Cardiac septum (tissue), 1 donor: Measurements from ENCODE around the gene EFCAB5. TPM values are rescaled to one million over a fixed set of nuclear protein-coding genes. Genes with fewer than 3 reads are reported as not detected.
"Not testable (repeated sequence)": the region's sequence is repeated elsewhere in the genome, so short reads cannot be mapped to it uniquely, and the experiment has no call there.

Source experiments
- DNase-seq: peaks from one replicate; pipeline ENCODE4 v3.0.0-alpha.2; 2020; ENCODE audit warnings: low spot score
- intact Hi-C: fragments of 100-400 bp; cut with DNase I; formaldehyde crosslinking; loops from one replicate; pipeline ENCODE4 v1.14.0; 2022
- total RNA-seq: library from RNA; stranded (reverse); fragmentation: NEBNext Ultra II Directional; extraction: Animal tissue kit (Norgen Biotek cat#: 25700); gene quantifications from one replicate; pipeline ENCODE4 v1.2.1, GENCODE V29; 2021
- donor health status: DM: no; HTN: no; CAD: no.

The EFCAB5 gene
- total RNA-seq, 1 donor from 2014 or later, result not detected

DNA sequence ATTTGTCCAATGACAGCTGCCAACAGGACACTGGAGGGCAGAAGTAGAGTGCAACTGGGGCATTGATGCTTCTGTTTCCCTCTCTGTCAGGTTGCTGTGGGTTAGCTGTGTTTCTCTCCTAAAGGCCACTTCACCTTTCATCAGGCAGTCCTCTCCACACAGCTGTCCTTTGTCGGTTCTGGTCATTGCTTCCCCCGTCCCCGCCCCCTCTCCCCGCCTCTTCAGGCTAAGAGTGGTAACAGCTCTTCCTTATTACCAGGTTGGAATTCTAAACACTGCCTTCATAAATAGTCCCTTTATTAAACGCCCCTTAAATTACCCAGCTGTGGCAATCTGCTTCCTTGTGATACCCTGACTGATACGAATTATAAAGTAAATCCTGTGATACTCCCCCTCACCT lies 143.4 kb downstream of the EFCAB5 start:
- intact Hi-C loops, result no loop called here
- no peak for DNase-seq

DNA sequence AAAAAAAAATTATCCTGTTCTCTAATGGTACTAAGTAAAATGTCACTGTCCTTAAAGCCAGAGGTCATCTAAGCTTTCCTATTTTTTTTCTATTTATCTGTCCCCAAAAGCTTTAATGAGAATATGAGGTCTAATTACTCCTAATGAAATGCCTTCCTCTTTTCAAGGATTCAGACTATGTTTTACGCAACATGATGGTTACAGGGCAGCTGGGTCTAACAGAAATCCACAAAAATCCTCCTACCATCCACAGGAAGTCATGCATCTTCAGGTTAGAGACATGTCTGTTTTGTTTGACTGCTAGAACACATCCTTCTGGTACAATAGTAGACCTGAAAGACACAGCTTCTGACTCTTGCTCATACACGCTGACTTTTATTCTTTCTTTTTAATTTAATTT lies 145.5 kb downstream of the EFCAB5 start:
- no peak for DNase-seq
- intact Hi-C loops, result no loop called here

DNA sequence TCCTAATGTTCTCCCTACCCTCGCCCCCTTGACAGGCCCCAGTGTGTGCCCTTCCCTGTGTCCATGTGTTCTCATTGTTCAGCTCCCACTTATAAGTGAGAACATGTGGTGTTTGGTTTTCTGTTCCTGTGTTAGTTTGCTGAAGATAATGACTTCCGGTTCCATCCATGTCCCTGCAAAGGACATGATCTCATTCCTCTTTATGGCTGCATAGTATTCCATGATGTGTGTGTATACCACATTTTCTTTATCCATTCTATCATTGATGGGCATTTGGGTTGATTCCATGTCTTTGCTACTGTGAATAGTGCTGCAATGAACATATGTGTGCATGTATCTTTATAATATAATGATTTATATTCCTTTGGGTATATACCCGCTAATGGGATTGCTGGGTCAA lies 146.0 kb downstream of the EFCAB5 start:
- DNase-seq, intact Hi-C loops: not testable (repeated sequence)

GRCh38 chr17:30091121-30091670 lies 149.8 kb downstream of the EFCAB5 start:
- intact Hi-C loops, result loop anchor here (5.0 kb wide), 1 partner anchor 284 kb away; no protein-coding TSS in a partner anchor
- DNase-seq, result no peak

DNA sequence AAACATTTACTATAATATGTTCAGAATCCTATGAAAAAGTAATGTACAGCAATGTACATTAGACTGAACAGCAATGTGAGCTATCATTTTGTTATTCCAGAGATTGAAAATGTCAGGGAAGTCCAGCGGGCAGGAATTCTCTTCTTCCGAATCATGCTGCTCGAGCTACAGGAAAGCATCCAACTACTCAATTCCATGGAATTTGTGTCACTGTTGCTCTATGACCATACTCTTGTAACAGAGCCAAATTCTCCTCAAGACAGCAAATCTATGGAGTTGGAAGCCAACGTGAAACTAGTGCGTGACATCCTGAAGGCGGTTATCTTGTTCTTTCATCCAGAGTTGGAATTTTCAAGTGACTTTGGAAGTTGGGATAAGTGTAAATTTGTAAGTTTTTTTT lies 150.3 kb downstream of the EFCAB5 start:
- intact Hi-C loops, result loop anchor here (5.0 kb wide), 1 partner anchor 284 kb away; no protein-coding TSS in a partner anchor
- DNase-seq, result no peak

GRCh38 chr17:30092886-30093285 lies 151.5 kb downstream of the EFCAB5 start:
- DNase-seq, result no peak
- intact Hi-C loops, result loop anchor here (5.0 kb wide), 1 partner anchor 286 kb away; no protein-coding TSS in a partner anchor

DNA sequence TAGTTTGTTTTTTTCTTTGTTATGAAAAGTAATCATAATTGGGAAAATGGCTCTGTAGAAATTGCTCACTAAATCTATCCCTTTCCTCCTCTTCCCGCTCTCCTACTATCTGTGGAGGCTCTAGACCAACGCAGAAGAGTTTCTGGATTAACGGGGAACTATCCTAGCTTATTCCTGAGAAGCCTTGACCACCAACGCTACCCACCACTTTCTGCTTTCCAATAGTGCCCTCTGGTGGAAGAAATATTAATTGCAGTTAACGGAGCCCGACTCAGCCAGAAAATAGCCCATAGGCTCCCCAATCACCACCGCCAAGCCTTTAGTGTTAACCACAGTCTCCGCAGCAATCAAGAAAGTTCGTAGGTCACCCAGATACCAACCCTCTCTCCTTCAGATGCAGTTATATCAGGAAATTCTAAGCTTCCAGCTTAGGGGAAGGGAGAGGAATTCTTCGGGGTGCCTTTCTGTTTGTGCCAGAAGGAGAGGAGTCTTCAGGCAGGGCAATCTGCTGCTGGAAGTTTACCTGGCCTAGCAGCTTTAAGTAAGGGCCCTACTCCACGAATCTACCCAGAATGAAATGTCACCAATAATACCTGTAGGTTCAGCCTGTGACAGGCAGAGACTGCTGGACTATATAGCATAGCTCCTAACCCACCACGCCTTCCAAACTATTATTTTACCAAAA lies 152.2 kb downstream of the EFCAB5 start:
- DNase-seq, result no peak

GRCh38 chr17:30095507-30096244 lies 154.2 kb downstream of the EFCAB5 start:
- intact Hi-C loops, result no loop called here
- DNase-seq, result no peak

More for the DNA sequence above, 152.2 kb downstream of the EFCAB5 start:
- intact Hi-C loops, result loop anchor here (5.0 kb wide), 1 partner anchor 286 kb away; no protein-coding TSS in a partner anchor

GRCh38 chr17:30101686-30102390 lies 160.4 kb downstream of the EFCAB5 start:
- intact Hi-C loops, result no loop called here
- no peak for DNase-seq

DNA sequence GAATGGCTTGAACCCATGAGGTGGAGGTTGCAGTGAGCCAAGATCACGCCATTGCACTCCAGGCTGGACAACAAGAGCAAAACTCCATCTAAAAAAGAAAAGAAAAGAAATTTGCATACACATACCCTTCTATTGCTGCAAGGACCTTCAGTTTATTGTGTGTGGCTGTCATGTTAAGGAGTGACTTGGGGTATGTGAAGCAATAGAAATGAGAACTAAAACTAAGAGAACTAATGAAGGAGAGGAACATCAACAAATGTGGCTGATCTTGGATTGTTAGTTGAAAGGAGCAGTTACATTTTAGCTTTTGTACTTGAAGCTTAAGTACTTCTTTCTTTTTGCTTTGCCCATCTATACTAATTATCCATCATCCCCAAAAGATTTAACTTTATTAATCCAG lies 162.5 kb downstream of the EFCAB5 start:
- intact Hi-C loops, result loop anchor here (2.0 kb wide), 1 partner anchor 175 kb away; no protein-coding TSS in a partner anchor
- no peak for DNase-seq

- DNase-seq, result peak; percentile 82
- intact Hi-C loops, result loop anchor here (2.0 kb wide), 1 partner anchor 174 kb away; no protein-coding TSS in a partner anchor
These were observed 163.3 kb downstream of the EFCAB5 start for GRCh38 chr17:30104575-30105339.

DNA sequence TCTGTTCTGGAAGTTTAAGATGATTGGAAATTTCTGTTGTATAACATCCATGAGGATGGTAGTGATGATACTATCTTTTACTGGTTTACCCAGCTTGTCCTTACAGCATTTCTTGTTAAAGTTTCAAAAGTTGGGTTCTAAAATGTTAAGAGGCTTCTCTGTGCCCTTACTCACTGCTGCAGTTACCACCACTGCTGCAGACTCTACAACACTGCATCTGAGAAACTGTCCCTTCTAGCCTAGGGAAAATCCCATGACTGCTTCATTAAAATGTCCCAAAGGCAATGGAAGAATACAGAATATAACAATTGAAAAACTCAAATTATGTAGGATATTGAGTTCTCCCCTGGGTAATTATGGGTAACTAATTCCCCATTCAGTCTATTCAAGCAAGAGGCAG lies 171.4 kb downstream of the EFCAB5 start:
- no peak for DNase-seq
- intact Hi-C loops, result no loop called here

GRCh38 chr17:30113213-30113612 lies 171.8 kb downstream of the EFCAB5 start:
- intact Hi-C loops, result no loop called here
- DNase-seq, result no peak

GRCh38 chr17:30116345-30116660 lies 174.9 kb downstream of the EFCAB5 start:
- no peak for DNase-seq
- intact Hi-C loops, result loop anchor here (5.0 kb wide), 2 partner anchors 176 to 361 kb away; partner anchors contain the start of genes BLMH and GOSR1

DNA sequence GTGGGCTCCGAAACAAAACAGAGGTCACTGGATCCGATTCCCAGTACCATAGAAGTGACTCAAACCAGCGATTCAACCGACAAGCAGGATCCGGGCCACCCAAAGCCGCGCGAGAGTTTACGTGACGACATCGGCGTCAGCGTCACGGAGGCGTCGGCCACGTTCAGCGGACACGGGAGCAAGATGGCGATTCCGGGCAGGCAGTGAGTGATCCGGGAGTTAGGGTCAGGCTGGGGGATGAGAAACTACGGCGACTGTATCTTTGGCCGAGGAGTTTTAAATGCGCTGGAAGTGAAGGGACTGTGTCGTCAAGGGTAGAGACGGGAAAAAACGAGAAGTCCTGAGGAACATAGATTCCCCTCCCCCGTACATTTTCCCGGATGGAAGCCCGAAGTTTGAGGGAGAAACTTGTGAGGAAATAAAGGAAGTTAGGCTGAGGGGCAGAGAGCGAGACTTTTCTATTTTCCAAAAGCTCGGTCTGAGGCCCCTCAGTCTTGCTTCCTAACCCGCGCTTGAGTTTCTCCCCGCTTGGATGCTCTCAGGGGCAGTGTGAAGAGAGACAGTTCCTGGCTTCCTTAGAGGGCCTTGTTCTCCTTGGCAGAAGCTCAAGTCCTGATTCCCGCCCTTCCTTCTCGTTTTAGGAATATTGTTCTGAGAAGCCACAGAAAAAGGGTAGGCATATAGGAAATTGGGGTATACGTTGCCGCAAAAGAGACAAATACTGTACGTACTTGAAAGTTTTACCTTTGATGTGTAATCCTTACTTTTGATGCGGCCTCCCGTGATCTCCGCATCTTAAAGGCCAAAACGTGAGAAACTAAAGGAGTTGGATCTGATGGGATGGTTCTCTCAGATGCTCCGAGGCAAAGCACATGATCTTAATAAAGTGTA lies 175.5 kb downstream of the EFCAB5 start, which contains the start of gene NSRP1:
NSRP1 (plus strand) TSS at position 156 of the 891 bp plus-strand sequence; CDS start at position 184, 28 bp downstream.
- intact Hi-C loops, result loop anchor here (5.0 kb wide), 2 partner anchors 175 to 360 kb away; partner anchors contain the start of genes BLMH and GOSR1

GRCh38 chr17:30117675-30118081 lies 176.2 kb downstream of the EFCAB5 start:
- no peak for DNase-seq
- intact Hi-C loops, result loop anchor here (5.0 kb wide), 2 partner anchors 175 to 360 kb away; partner anchors contain the start of genes BLMH and GOSR1

More for the DNA sequence above, 175.5 kb downstream of the EFCAB5 start, which contains the start of gene NSRP1:
- DNase-seq, result peak; percentile 98

GRCh38 chr17:30118635-30119034 lies 177.2 kb downstream of the EFCAB5 start:
- DNase-seq, result not testable (repeated sequence)
- intact Hi-C loops, result loop anchor here (5.0 kb wide), 2 partner anchors 174 to 359 kb away; partner anchors contain the start of genes BLMH and GOSR1
